ENCODE results near the gene FBL. TPM values are rescaled to one million over a fixed set of nuclear protein-coding genes. Genes with fewer than 3 reads are reported as not detected.
"Not testable (repeated sequence)": the region's sequence is repeated elsewhere in the genome, so short reads cannot be mapped to it uniquely, and the experiment has no call there.

Gene FBL
- total and polyA plus RNA-seq, 10 of the 15 experiments (the other 5 are each of a cell fraction or from before 2014, with no cell fraction given): 156 to 1,083 (median 478) TPM

GRCh38 chr19:39845933-39846677 is at the start of gene FBL (continued):
- peak; percentile 88; the same call in 1 of the 2 replicates for TF ChIP-seq MAX (IDR thresholded peaks at IDR 0.05; ENCODE audit: low read depth, low read length)
- peak; percentile 38; the same call in 1 of the 2 replicates for TF ChIP-seq RUNX3 (IDR thresholded peaks at IDR 0.05; ENCODE audit: low read length)
- TF ChIP-seq POLR2A (IDR thresholded peaks at IDR 0.05; ENCODE audit: low read depth, low read length): peak; percentile 93
- no peak for TF ChIP-seq ATF2 (IDR thresholded peaks at IDR 0.05; ENCODE audit: low read length)
- no peak for TF ChIP-seq RB1 (IDR thresholded peaks at IDR 0.05; ENCODE audit: borderline replicate concordance)
- TF ChIP-seq ETV6 (conservative IDR thresholded peaks at IDR 0.05 in 1 of 2, IDR thresholded peaks at IDR 0.05 in 1 of 2; ENCODE audit: borderline replicate concordance in 1 of 2, low read depth in 1 of 2): 0 out of 4 replicates have a peak, but pooled peaks of 1 of the 2 experiments have one; percentile 29
- TF ChIP-seq MLLT1 (IDR thresholded peaks at IDR 0.05): peak; percentile 100
- TF ChIP-seq CREB1 (IDR thresholded peaks at IDR 0.05; ENCODE audit: low read depth): peak; percentile 82
- peak; percentile 69; the same call in 1 of the 2 replicates for TF ChIP-seq SIN3A (IDR thresholded peaks at IDR 0.05; ENCODE audit: low read depth, low read length)

- FAIRE-seq; H4K20me1 ChIP-seq (ENCODE audit: control insufficient read depth, insufficient read depth); H3K27ac ChIP-seq (ENCODE audit: control insufficient read depth, insufficient read depth); H3K4me1 ChIP-seq (ENCODE audit: control insufficient read depth, insufficient read depth, low read length); BruUV-seq (replicated peaks); H3K9ac ChIP-seq (ENCODE audit: control insufficient read depth, insufficient read depth, low read length); DNase-seq (ENCODE audit: low read depth, low spot score); H3K9me3 ChIP-seq (replicated peaks; ENCODE audit: control insufficient read depth, insufficient read depth, low read length); H3K79me2 ChIP-seq (ENCODE audit: control insufficient read depth, insufficient read depth, low read length); POLR2A ChIA-PET; H3K4me2 ChIP-seq (ENCODE audit: control insufficient read depth, insufficient read depth); H3K4me3 ChIP-seq; in situ Hi-C loops (cut with MboI); ATAC-seq; H2AFZ ChIP-seq (ENCODE audit: control insufficient read depth, low read depth, low read length); H3K27me3 ChIP-seq (replicated peaks in 1 of 2; ENCODE audit: control insufficient read depth in 2 of 2, insufficient read depth in 2 of 2, low read length in 1 of 2); H3K36me3 ChIP-seq (ENCODE audit: control insufficient read depth in 2 of 2, insufficient read depth in 2 of 2, low read length in 1 of 2): not testable (repeated sequence)
- RAD21 ChIA-PET (ENCODE audit: unreplicated experiment): interaction anchor here (1.0 kb wide), 1 partner anchor 75 kb away, joined by 7 read pairs; the partner anchor contains the start of gene PSMC4
- intact Hi-C loops (cut with micrococcal nuclease; ENCODE audit: unreplicated experiment): loop anchor here (10.0 kb wide), 1 partner anchor 80 kb away; the partner anchor contains the start of gene PSMC4
- SMC1A ChIA-PET (ENCODE audit: uncharacterized antibody, unreplicated experiment): interaction anchor here (1.2 kb wide), 1 partner anchor 75 kb away, joined by 9 read pairs; the partner anchor contains the start of gene PSMC4
- CTCF ChIA-PET: interaction anchor here (1.1 kb wide), 1 partner anchor 76 kb away, joined by 4 read pairs; the partner anchor contains the start of gene PSMC4
- WGBS (ENCODE audit: insufficient coverage, insufficient replicate concordance, low lambda C conversion rate, missing lambda C conversion rate): 50% methylated on average over 11 of the region's 11 CpGs
Observed at GRCh38 chr19:39895096-39895495, 48.9 kb upstream of the FBL start.

- ATAC-seq; FAIRE-seq; BruUV-seq (replicated peaks); H3K4me3 ChIP-seq; H3K79me2 ChIP-seq (ENCODE audit: control insufficient read depth, insufficient read depth, low read length); H3K9ac ChIP-seq (ENCODE audit: control insufficient read depth, insufficient read depth, low read length); H3K27me3 ChIP-seq (replicated peaks in 1 of 2; ENCODE audit: control insufficient read depth in 2 of 2, insufficient read depth in 2 of 2, low read length in 1 of 2); H3K4me1 ChIP-seq (ENCODE audit: control insufficient read depth, insufficient read depth, low read length); H2AFZ ChIP-seq (ENCODE audit: control insufficient read depth, low read depth, low read length); DNase-seq (ENCODE audit: low read depth, low spot score); RAD21 ChIA-PET (ENCODE audit: unreplicated experiment); SMC1A ChIA-PET (ENCODE audit: uncharacterized antibody, unreplicated experiment); H3K36me3 ChIP-seq (ENCODE audit: control insufficient read depth in 2 of 2, insufficient read depth in 2 of 2, low read length in 1 of 2); H4K20me1 ChIP-seq (ENCODE audit: control insufficient read depth, insufficient read depth); H3K27ac ChIP-seq (ENCODE audit: control insufficient read depth, insufficient read depth); H3K9me3 ChIP-seq (replicated peaks; ENCODE audit: control insufficient read depth, insufficient read depth, low read length); POLR2A ChIA-PET; H3K4me2 ChIP-seq (ENCODE audit: control insufficient read depth, insufficient read depth); in situ Hi-C loops (cut with MboI): not testable (repeated sequence)
- intact Hi-C loops (cut with micrococcal nuclease; ENCODE audit: unreplicated experiment): loop anchor here (10.0 kb wide), 1 partner anchor 81 kb away; the partner anchor contains the start of gene PSMC4
- WGBS (ENCODE audit: insufficient coverage, insufficient replicate concordance, low lambda C conversion rate, missing lambda C conversion rate): 49% methylated on average over 2 of the region's 16 CpGs
- CTCF ChIA-PET: interaction anchor here (1.1 kb wide), 1 partner anchor 76 kb away, joined by 4 read pairs; the partner anchor contains the start of gene PSMC4
Observed at GRCh38 chr19:39894236-39894606, 48.0 kb upstream of the FBL start.

All from GM12878 (cell line).